Gastroesophageal sphincter (tissue), 3 donors: Measurements from ENCODE around the gene PLPPR4.

Experiments used
- CTCF ChIP-seq, 4 experiments: fragments of 200-600 bp in 2 of 4; fragments of 450-650 bp in 2 of 4; sonication (generic) in 1 of 4; IDR thresholded peaks; one replicate each; pipeline ENCODE4 v1.5.1; 2017 to 2019; ENCODE audit warnings: antibody characterized with exemption in 4 of 4, mild to moderate bottlenecking in 2 of 4, moderate library complexity in 2 of 4
- POLR2A ChIP-seq, 2 donors: fragments of 450-650 bp; IDR thresholded peaks; one replicate each; pipeline ENCODE4 v1.6.1; 2017; ENCODE audit warnings: antibody characterized with exemption in 2 of 2, mild to moderate bottlenecking in 2 of 2, moderate library complexity in 1 of 2

- TF ChIP-seq CTCF (IDR thresholded peaks at IDR 0.05), result peak in 2 of 4 experiments; percentile 12 to 28
- TF ChIP-seq POLR2A (IDR thresholded peaks at IDR 0.05), result no peak
Observed at GRCh38 chr1:99326215-99326949, 62.1 kb downstream of the PLPPR4 start.
